HFF-Myc (cell line): ENCODE measurements around the gene HM13.

Experiments used
- DNase-seq: peaks from one replicate; pipeline ENCODE4 v3.0.0-alpha.2; 2011; ENCODE audit warnings: low read depth; ENCODE audit errors: extremely low read depth
- H3K4me3 ChIP-seq: replicated peaks from 2 replicates; pipeline ENCODE4 v1.5.1; 2011; ENCODE audit warnings: low read depth, mild to moderate bottlenecking, control low read depth, low read length
- CTCF ChIP-seq: IDR thresholded peaks from 2 replicates; pipeline ENCODE4 v1.5.1; 2012; ENCODE audit warnings: mild to moderate bottlenecking, low read depth, low read length, control low read depth; ENCODE audit errors: missing control alignments

The HM13 gene

GRCh38 chr20:31617432-31618104 is 103.3 kb downstream of the HM13 start:
- no peak overlapping the region for H3K4me3 ChIP-seq
- DNase-seq, result no peak
- TF ChIP-seq CTCF, result no peak
